CD14-positive monocyte (primary cell): Measurements from ENCODE around the gene PI4KA. TPM values are rescaled to one million over a fixed set of nuclear protein-coding genes. Genes with fewer than 3 reads are reported as not detected.
"Not testable (repeated sequence)": the region's sequence is repeated elsewhere in the genome, so short reads cannot be mapped to it uniquely, and the experiment has no call there.

Experiments
- DNase-seq, 3 donors: peaks; one replicate each; pipeline ENCODE4 v3.0.0-alpha.2; 2011 to 2022
- H2AFZ ChIP-seq: 2 replicates; pipeline ENCODE4 v1.6.0; 2012; ENCODE audit warnings: mild to moderate bottlenecking, low read depth, low read length, inconsistent platforms; ENCODE audit not compliant: insufficient read depth, poor library complexity, severe bottlenecking
- H3K27ac ChIP-seq, 2 donors: 1 replicate in 1 of 2; 2 replicates in 1 of 2; pipeline ENCODE4 v1.5.1; 2012 to 2013; ENCODE audit warnings: low read length in 2 of 2, control low read depth in 1 of 2, inconsistent platforms in 1 of 2, low read depth in 1 of 2, mild to moderate bottlenecking in 1 of 2
- H3K27me3 ChIP-seq, 2 donors: one replicate each; pipeline versions ENCODE4 v1.6.0 to v1.6.1; 2011 to 2013; ENCODE audit warnings: low read length in 2 of 2; ENCODE audit not compliant: control insufficient read depth in 2 of 2, insufficient read depth in 2 of 2
- H3K36me3 ChIP-seq, 2 donors: replicated peaks in 1 of 2; 1 replicate in 1 of 2; 2 replicates in 1 of 2; pipeline versions ENCODE4 v1.5.1 to v1.6.1; 2012 to 2013; ENCODE audit warnings: low read length in 2 of 2, control low read depth in 1 of 2, inconsistent platforms in 1 of 2, mild to moderate bottlenecking in 1 of 2; ENCODE audit not compliant: insufficient read depth in 2 of 2, control insufficient read depth in 1 of 2
- H3K4me1 ChIP-seq, 2 donors: 1 replicate in 1 of 2; 2 replicates in 1 of 2; pipeline versions ENCODE4 v1.5.1 to v1.6.1; 2012 to 2013; ENCODE audit warnings: low read length in 2 of 2, control low read depth in 1 of 2, inconsistent platforms in 1 of 2, mild to moderate bottlenecking in 1 of 2, moderate library complexity in 1 of 2; ENCODE audit not compliant: insufficient read depth in 2 of 2, control insufficient read depth in 1 of 2
- H3K4me2 ChIP-seq: replicated peaks from 2 replicates; pipeline ENCODE3; 2012; ENCODE audit warnings: low read length, moderate library complexity, mild to moderate bottlenecking; ENCODE audit not compliant: poor library complexity, severe bottlenecking; ENCODE audit errors: extremely low read depth
- H3K4me3 ChIP-seq, 3 experiments: fragments of 200-600 bp in 1 of 3; sonication (generic) in 1 of 3; replicated peaks in 1 of 3; 1 replicate in 2 of 3; 2 replicates in 1 of 3; pipeline ENCODE4 v1.5.1; 2011 to 2013; ENCODE audit warnings: low read length in 3 of 3, mild to moderate bottlenecking in 3 of 3, control low read depth in 2 of 3, low read depth in 2 of 3, inconsistent platforms in 1 of 3, moderate library complexity in 1 of 3
- H3K79me2 ChIP-seq: 2 replicates; pipeline ENCODE4 v1.6.0; 2012; ENCODE audit warnings: mild to moderate bottlenecking, control low read depth, inconsistent platforms, low read length, moderate library complexity; ENCODE audit not compliant: insufficient read depth
- H3K9ac ChIP-seq: 2 replicates; pipeline ENCODE4 v1.6.0; 2017; ENCODE audit warnings: low read length, mild to moderate bottlenecking; ENCODE audit not compliant: insufficient read depth, poor library complexity, severe bottlenecking
- H3K9me3 ChIP-seq, 2 donors: replicated peaks in 1 of 2; 1 replicate in 1 of 2; 2 replicates in 1 of 2; pipeline versions ENCODE4 v1.5.1 to v1.6.1; 2012 to 2013; ENCODE audit warnings: low read length in 2 of 2, control low read depth in 1 of 2; ENCODE audit not compliant: control insufficient read depth in 1 of 2, insufficient read depth in 1 of 2
- H4K20me1 ChIP-seq: 2 replicates; pipeline ENCODE4 v1.6.0; 2012; ENCODE audit warnings: mild to moderate bottlenecking, low read length, control low read depth, moderate library complexity; ENCODE audit not compliant: insufficient read depth
- H3K27ac Mint-ChIP-seq, 7 donors: one replicate each; pipeline ENCODE4 v1.8.0; 2020; ENCODE audit warnings: mild to moderate bottlenecking in 7 of 7, mixed read lengths in 7 of 7, moderate library complexity in 6 of 7, inconsistent platforms in 2 of 7
- H3K27me3 Mint-ChIP-seq, 3 donors: one replicate each; pipeline ENCODE4 v1.8.0; 2021 to 2022; ENCODE audit warnings: low read depth in 3 of 3, mild to moderate bottlenecking in 3 of 3, mixed read lengths in 3 of 3, moderate library complexity in 3 of 3, inconsistent platforms in 1 of 3
- H3K36me3 Mint-ChIP-seq, 2 donors: one replicate each; pipeline ENCODE4 v1.8.0; 2020; ENCODE audit warnings: mixed read lengths in 2 of 2, inconsistent platforms in 1 of 2, mild to moderate bottlenecking in 1 of 2
- H3K4me1 Mint-ChIP-seq: one replicate; pipeline ENCODE4 v1.8.0; 2020; ENCODE audit warnings: mild to moderate bottlenecking, mixed read lengths
- H3K4me3 Mint-ChIP-seq, 2 donors: one replicate each; pipeline ENCODE4 v1.8.0; 2020; ENCODE audit warnings: mild to moderate bottlenecking in 2 of 2, mixed read lengths in 2 of 2, moderate library complexity in 1 of 2
- H3K9me3 Mint-ChIP-seq, 7 donors: one replicate each; pipeline ENCODE4 v1.8.0; 2020 to 2022; ENCODE audit warnings: mixed read lengths in 7 of 7, mild to moderate bottlenecking in 6 of 7, moderate library complexity in 6 of 7, inconsistent platforms in 2 of 7
- WGBS: methylation state at CpG from one replicate; pipeline ENCODE4 v1.1.5; 2013; ENCODE audit warnings: missing lambda C conversion rate; ENCODE audit not compliant: insufficient coverage; 5-methylcytosine and 5-hydroxymethylcytosine counted together
- intact Hi-C, 2 donors: fragments of 100-400 bp; cut with micrococcal nuclease; formaldehyde crosslinking; loops; one replicate each; pipeline versions ENCODE4 v1.15.0 to v1.15.1; 2023
- polyA plus RNA-seq, 3 donors: library from polyadenylated mRNA; depleted of rRNA in 1 of 3; unstranded in 2 of 3; stranded (reverse) in 1 of 3; fragments of 300-500 nt in 2 of 3; fragments of >200 nt in 1 of 3; fragmentation: Illumina TruSeq in 2 of 3; gene quantifications; 1 replicate in 2 of 3; 2 replicates in 1 of 3; pipeline ENCODE4 v1.2.3, GENCODE V29; 2012 to 2021
- TF ChIP-seq, protein P1 (sequence below): fragments of 200-600 bp; IDR thresholded peaks from one replicate; pipeline ENCODE4 v1.8.0; 2022; ENCODE audit warnings: antibody characterized with exemption, mild to moderate bottlenecking

PI4KA gene
- polyA plus RNA-seq, 3 donors = 22.8 to 74.4 (median 38.2) TPM

DNA sequence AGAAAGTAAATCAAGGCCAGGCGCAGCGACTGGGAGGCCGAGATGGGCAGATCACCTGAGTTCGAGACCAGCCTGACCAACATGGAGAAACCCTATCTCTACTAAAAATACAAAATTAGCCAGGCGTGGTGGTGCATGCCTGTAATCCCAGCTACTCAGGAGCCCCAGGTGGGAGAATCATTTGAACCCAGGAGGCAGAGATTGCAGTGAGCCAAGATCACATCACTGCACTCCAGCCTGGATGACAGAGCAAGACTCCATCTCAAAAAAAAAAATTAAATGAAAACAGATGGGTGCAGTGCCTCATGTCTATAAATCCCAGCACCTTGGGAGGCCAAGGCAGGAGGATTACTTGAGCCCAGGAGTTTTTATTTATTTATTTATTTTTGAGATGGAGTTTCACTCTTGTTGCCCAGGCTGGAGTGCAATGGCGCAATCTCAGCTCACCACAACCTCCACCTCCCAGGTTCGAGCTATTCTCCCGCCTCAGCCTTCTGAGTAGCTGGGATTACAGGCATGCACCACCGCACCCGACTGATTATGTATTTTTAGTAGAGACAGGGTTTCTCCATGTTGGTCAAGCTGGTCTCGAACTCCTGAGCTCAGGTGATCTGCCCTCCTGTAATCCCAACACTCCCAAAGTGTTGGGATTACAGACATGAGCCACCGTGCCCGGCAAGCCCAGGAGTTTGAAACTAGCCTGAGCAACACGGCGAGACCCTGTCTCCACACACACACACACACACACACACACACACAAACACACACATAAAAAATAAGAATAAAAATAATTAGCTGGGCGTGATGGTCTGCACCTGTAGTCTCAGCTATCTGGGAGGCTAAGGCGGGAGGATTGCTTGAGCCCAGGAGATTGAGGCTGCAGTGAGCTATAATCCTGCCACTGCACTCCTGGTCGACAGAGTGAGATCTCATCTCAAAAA, 42.8 kb upstream of the PI4KA start:
- H3K4me3 ChIP-seq, H3K4me2 ChIP-seq, DNase-seq, H3K9me3 ChIP-seq, intact Hi-C loops, H3K36me3 ChIP-seq, H3K27me3 ChIP-seq, H3K27me3 Mint-ChIP-seq, H3K27ac ChIP-seq, H3K4me3 Mint-ChIP-seq, H4K20me1 ChIP-seq, H2AFZ ChIP-seq, H3K9ac ChIP-seq, H3K79me2 ChIP-seq, H3K9me3 Mint-ChIP-seq, H3K36me3 Mint-ChIP-seq: not testable (repeated sequence)
- H3K27ac Mint-ChIP-seq = peak overlapping the region in 1 of 7 donors; percentile 56
- H3K4me1 ChIP-seq = peaks cover 20 to 24% of the 10 kb centered on the region in 2 donors
- 89% methylated on average over 3 of the region's 18 CpGs for WGBS
- peaks cover 26% of the 10 kb centered on the region for H3K4me1 Mint-ChIP-seq

DNA sequence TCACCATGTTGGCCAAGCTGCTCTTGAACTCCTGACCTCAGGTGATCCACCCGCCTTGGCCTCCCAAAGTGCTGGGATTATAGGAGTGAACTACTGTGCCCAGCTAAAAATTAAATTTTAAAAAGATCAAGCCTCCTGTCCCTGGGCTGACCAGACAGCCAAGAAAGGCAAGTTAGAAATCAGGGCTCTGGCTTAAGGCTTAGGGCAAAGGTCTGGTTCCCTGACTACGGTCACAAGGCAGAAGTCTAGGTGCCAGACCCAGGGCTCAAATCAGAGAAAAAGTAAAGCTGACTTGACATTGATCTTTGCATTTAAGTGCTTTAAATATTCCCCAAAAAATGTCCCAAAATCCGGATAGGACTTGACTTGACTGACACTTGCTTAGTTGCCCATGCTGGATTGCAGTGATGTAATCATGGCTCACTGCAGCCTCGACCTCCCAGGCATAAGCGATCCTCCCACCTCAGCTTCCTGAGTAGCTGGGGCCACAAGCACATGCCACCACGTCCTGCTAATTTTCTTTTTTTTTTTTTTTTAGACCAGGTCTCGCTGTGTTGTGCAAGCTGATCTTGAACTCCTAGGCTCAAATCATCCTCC, 41.3 kb upstream of the PI4KA start:
- Mint-ChIP-seq H3K4me3 (no peak overlapping the region), H3K27ac (peak overlapping the region in 1 of 7 donors; percentile 27), H3K27me3 (peaks cover 2 to 5% (median 3%) of the 10 kb centered on the region in 3 donors), H3K9me3 (no peaks in the 10 kb centered on the region), H3K36me3 (no peaks in the 10 kb centered on the region), H3K4me1 (peaks cover 16% of the 10 kb centered on the region)
- Histone ChIP-seq H3K4me1 (peaks cover 13 to 15% of the 10 kb centered on the region in 2 donors), H4K20me1 (no peaks in the 10 kb centered on the region), H3K4me2 (no peak overlapping the region), H3K36me3 (no peaks in the 10 kb centered on the region), H3K27me3 (no peaks in the 10 kb centered on the region), H3K4me3 (no peak overlapping the region), H3K9ac (no peak overlapping the region), H2AFZ (no peak overlapping the region), H3K79me2 (no peaks in the 10 kb centered on the region), H3K9me3 (no peaks in the 10 kb centered on the region), H3K27ac (no peak overlapping the region)
- no peak for DNase-seq
- intact Hi-C loops = no loop called here
- 100% methylated on average over 2 of the region's 7 CpGs for WGBS
- TF ChIP-seq, protein P1, sequence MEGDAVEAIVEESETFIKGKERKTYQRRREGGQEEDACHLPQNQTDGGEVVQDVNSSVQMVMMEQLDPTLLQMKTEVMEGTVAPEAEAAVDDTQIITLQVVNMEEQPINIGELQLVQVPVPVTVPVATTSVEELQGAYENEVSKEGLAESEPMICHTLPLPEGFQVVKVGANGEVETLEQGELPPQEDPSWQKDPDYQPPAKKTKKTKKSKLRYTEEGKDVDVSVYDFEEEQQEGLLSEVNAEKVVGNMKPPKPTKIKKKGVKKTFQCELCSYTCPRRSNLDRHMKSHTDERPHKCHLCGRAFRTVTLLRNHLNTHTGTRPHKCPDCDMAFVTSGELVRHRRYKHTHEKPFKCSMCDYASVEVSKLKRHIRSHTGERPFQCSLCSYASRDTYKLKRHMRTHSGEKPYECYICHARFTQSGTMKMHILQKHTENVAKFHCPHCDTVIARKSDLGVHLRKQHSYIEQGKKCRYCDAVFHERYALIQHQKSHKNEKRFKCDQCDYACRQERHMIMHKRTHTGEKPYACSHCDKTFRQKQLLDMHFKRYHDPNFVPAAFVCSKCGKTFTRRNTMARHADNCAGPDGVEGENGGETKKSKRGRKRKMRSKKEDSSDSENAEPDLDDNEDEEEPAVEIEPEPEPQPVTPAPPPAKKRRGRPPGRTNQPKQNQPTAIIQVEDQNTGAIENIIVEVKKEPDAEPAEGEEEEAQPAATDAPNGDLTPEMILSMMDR = no peak

DNA sequence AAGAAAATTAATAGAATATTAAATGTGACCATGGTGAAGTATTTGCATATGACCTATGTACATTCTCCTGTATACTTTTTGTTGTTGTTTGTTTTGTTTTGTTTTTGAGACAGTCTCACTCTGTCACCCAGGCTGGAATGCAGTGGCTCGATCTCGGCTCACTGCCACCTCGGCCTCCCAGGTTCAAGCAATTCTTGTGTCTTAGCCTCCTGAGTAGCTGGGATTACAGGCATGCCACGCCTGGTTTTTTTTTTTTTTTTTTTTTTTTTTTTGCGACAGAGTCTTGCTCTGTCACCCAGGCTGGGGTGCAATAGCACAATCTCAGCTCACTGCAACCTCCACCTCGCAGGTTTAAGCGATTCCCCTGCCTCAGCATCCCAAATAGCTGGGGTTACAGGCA, 39.1 kb upstream of the PI4KA start:
- H3K4me3 Mint-ChIP-seq, H3K27ac ChIP-seq, H3K9ac ChIP-seq, H3K9me3 Mint-ChIP-seq, H3K27ac Mint-ChIP-seq, H3K36me3 ChIP-seq, H3K4me2 ChIP-seq, intact Hi-C loops, DNase-seq, H2AFZ ChIP-seq, H3K27me3 Mint-ChIP-seq, H3K9me3 ChIP-seq, H3K4me1 ChIP-seq, H3K36me3 Mint-ChIP-seq, H3K4me1 Mint-ChIP-seq, H3K4me3 ChIP-seq, H4K20me1 ChIP-seq, H3K27me3 ChIP-seq, H3K79me2 ChIP-seq: not testable (repeated sequence)
- 89% methylated on average over 3 of the region's 7 CpGs for WGBS
